ENCODE measurements around the gene PGRMC2.

PGRMC2 gene

GRCh38 chr4:128298852-128299251, 11.2 kb upstream of the PGRMC2 start:
- no peak for DNase-seq (ENCODE audit: low read depth in 2 of 2)

GRCh38 chr4:128298146-128298758, 10.6 kb upstream of the PGRMC2 start:
- DNase-seq (ENCODE audit: low read depth in 2 of 2), result no peak

- no peak for DNase-seq (ENCODE audit: low read depth in 2 of 2)
Measured at GRCh38 chr4:128295255-128295654, 7.6 kb upstream of the PGRMC2 start.

GRCh38 chr4:128294464-128294863, 6.9 kb upstream of the PGRMC2 start:
- DNase-seq (ENCODE audit: low read depth in 2 of 2), result no peak

- DNase-seq (ENCODE audit: low read depth in 2 of 2), result no peak
Measured at GRCh38 chr4:128292349-128292748, 4.7 kb upstream of the PGRMC2 start.

- DNase-seq (ENCODE audit: low read depth in 2 of 2), result no peak
Measured at GRCh38 chr4:128291096-128291495, 3.5 kb upstream of the PGRMC2 start.

- no peak for DNase-seq (ENCODE audit: low read depth in 2 of 2)
Measured at GRCh38 chr4:128290526-128290925, 2.9 kb upstream of the PGRMC2 start.

GRCh38 chr4:128289523-128290158, 2.0 kb upstream of the PGRMC2 start:
- DNase-seq (ENCODE audit: low read depth in 2 of 2), result no peak

GRCh38 chr4:128288689-128289106, 1.1 kb upstream of the PGRMC2 start:
- no peak for DNase-seq (ENCODE audit: low read depth in 2 of 2)

- peak; percentile 99 to 100 for DNase-seq (ENCODE audit: low read depth in 2 of 2)
Measured at GRCh38 chr4:128287871-128288688, 467 bp upstream of the PGRMC2 start.

GRCh38 chr4:128286474-128287058, 1.0 kb downstream of the PGRMC2 start:
- no peak for DNase-seq (ENCODE audit: low read depth in 2 of 2)

- DNase-seq (ENCODE audit: low read depth in 2 of 2), result no peak
Measured at GRCh38 chr4:128285085-128285997, 2.3 kb downstream of the PGRMC2 start.

GRCh38 chr4:128284317-128284716, 3.3 kb downstream of the PGRMC2 start:
- no peak for DNase-seq (ENCODE audit: low read depth in 2 of 2)

- DNase-seq (ENCODE audit: low read depth in 2 of 2), result no peak
Measured at GRCh38 chr4:128283071-128283470, 4.5 kb downstream of the PGRMC2 start.

GRCh38 chr4:128282516-128282915, 5.1 kb downstream of the PGRMC2 start:
- no peak for DNase-seq (ENCODE audit: low read depth in 2 of 2)

GRCh38 chr4:128281354-128281753, 6.3 kb downstream of the PGRMC2 start:
- DNase-seq (ENCODE audit: low read depth in 2 of 2), result no peak

- DNase-seq (ENCODE audit: low read depth in 2 of 2), result no peak
Measured at GRCh38 chr4:128279624-128280225, 7.9 kb downstream of the PGRMC2 start.

- DNase-seq (ENCODE audit: low read depth in 2 of 2), result no peak
Measured at GRCh38 chr4:128277856-128278255, 9.8 kb downstream of the PGRMC2 start.

GRCh38 chr4:128275346-128275745, 12.3 kb downstream of the PGRMC2 start:
- DNase-seq (ENCODE audit: low read depth in 2 of 2), result no peak

GRCh38 chr4:128271551-128271950, 16.1 kb downstream of the PGRMC2 start:
- DNase-seq (ENCODE audit: low read depth in 2 of 2), result no peak

GRCh38 chr4:128268970-128269369, 18.6 kb downstream of the PGRMC2 start:
- no peak for DNase-seq (ENCODE audit: low read depth in 2 of 2)

All from stimulated activated CD4-positive, alpha-beta T cell treated with anti-CD3 and anti-CD28 coated beads, Interleukin-4, amount 100 ng/mL, for 48 hours (primary cell).